Putamen (tissue), 1 donor: Measurements from ENCODE around the gene ZMIZ1.

Experiments used
- DNase-seq: peaks from one replicate; pipeline ENCODE4 v3.0.0-alpha.2; 2016; ENCODE audit warnings: low spot score

The ZMIZ1 gene

GRCh38 chr10:79063661-79064492 lies 4.9 kb upstream of the ZMIZ1 start:
- DNase-seq = no peak

GRCh38 chr10:79065091-79065551 lies 3.6 kb upstream of the ZMIZ1 start:
- DNase-seq = no peak

GRCh38 chr10:79065853-79066252 lies 2.9 kb upstream of the ZMIZ1 start:
- DNase-seq = no peak

GRCh38 chr10:79066411-79067240 lies 2.1 kb upstream of the ZMIZ1 start:
- peak; percentile 53 for DNase-seq

GRCh38 chr10:79067241-79068202 lies 1.2 kb upstream of the ZMIZ1 start:
- peak; percentile 86 for DNase-seq

- no peak for DNase-seq
Measured at GRCh38 chr10:79068203-79068561, 584 bp upstream of the ZMIZ1 start.

- peak; percentile 49 for DNase-seq
Measured at GRCh38 chr10:79069325-79070080, 737 bp downstream of the ZMIZ1 start.

GRCh38 chr10:79070081-79070605 lies 1.4 kb downstream of the ZMIZ1 start:
- peak; percentile 39 for DNase-seq

- peak; percentile 91 for DNase-seq
Measured at GRCh38 chr10:79070606-79071395, 2.0 kb downstream of the ZMIZ1 start.

- no peak for DNase-seq
Measured at GRCh38 chr10:79071396-79071923, 2.7 kb downstream of the ZMIZ1 start.

GRCh38 chr10:79072041-79072441 lies 3.3 kb downstream of the ZMIZ1 start:
- peak; percentile 37 for DNase-seq

- no peak for DNase-seq
Measured at GRCh38 chr10:79072994-79073645, 4.4 kb downstream of the ZMIZ1 start.

- no peak for DNase-seq
Measured at GRCh38 chr10:79073784-79074432, 5.1 kb downstream of the ZMIZ1 start.

- no peak for DNase-seq
Measured at GRCh38 chr10:79074732-79075131, 6.0 kb downstream of the ZMIZ1 start.

- no peak for DNase-seq
Measured at GRCh38 chr10:79075418-79075817, 6.7 kb downstream of the ZMIZ1 start.

GRCh38 chr10:79077488-79078173 lies 8.9 kb downstream of the ZMIZ1 start:
- DNase-seq = no peak

- DNase-seq = no peak
Measured at GRCh38 chr10:79078367-79079053, 9.7 kb downstream of the ZMIZ1 start.

GRCh38 chr10:79079054-79079397 lies 10.3 kb downstream of the ZMIZ1 start:
- DNase-seq = no peak
